HG03432 (cell line): ENCODE results near the gene SLC1A1.
"Not testable (repeated sequence)": the region's sequence is repeated elsewhere in the genome, so short reads cannot be mapped to it uniquely, and the experiment has no call there.

Source experiments
- ATAC-seq: cut with Tn5 transposase; IDR thresholded peaks from one replicate; pipeline ENCODE4 v1.9.1; 2021; ENCODE audit warnings: mild to moderate bottlenecking, moderate library complexity; ENCODE audit not compliant: unreplicated experiment

Gene SLC1A1

DNA sequence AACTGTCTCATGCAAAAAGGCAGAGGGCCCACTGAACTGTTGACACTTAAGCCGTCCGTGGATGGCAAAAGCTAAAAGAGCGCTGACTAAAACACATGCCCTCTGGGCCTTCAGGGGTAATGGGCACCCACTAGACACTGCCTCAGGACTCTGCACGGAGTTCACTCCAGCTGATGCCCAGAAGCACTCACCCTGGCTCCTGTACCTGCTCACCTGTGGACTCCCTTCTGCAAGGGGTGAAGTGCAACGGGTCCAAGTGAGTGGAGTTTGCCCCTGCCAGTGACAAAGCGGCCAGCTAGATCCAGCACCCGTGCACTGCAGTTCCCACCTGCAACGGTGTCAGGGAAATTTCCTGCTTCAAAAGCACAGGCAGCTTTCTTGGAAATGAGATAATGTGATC, 50.2 kb downstream of the SLC1A1 start:
- no peak for ATAC-seq

DNA sequence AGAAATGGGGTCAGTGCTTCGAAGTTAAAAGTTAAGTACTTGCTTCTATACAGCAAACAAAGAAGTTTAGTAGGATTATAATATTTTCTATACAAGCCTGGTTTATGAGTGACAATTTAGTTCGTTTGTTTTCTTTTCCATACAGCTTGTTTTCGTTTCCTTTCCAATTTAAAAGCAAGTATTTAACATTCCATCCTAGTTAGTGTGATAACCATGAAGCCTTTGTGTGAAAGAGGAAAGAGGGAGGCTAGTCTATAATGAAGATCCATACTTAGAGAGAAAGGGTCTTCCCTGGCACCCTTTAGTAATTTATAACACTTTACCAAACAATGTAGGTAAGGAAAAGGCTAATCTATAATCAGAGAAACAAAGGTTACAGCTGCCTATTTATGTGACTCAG, 51.0 kb downstream of the SLC1A1 start:
- ATAC-seq, result no peak

DNA sequence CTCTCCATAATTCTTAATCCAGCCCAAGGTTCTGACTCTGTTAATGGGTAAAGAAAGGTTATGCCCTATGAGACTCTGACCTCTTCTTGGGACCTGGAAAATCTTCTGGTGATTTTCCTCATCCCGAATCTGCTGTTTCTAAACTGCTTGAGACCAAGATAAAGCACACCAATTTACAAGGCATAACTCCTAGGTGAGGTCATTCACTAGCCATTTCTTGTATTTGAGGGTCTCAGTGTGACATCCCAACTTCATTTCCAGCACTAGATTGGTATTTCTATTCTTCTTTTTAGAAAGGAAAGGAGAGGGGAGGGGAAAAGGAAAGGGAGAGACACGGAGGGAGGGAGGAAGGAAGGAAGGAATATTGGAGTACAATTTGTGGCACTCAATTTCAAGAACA, 51.6 kb downstream of the SLC1A1 start:
- ATAC-seq, result no peak

DNA sequence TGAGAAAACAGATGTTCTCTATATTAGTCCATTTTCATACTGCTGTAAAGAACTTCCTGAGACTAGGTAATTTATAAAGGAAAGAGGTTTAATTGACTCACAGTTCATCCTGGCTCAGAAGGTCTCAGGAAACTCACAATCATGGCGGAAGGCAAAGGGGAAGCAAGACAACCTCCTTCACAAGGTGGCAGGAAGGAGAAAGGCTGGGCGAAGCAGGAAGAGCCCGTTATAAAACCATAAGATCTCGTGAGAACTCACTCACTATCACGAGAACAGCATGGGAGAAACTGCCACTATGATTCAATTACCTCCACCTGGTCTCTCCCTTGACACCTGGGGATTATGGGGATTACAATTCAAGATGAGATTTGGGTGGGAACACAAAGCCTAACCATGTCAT, 54.4 kb downstream of the SLC1A1 start:
- not testable (repeated sequence) for ATAC-seq

DNA sequence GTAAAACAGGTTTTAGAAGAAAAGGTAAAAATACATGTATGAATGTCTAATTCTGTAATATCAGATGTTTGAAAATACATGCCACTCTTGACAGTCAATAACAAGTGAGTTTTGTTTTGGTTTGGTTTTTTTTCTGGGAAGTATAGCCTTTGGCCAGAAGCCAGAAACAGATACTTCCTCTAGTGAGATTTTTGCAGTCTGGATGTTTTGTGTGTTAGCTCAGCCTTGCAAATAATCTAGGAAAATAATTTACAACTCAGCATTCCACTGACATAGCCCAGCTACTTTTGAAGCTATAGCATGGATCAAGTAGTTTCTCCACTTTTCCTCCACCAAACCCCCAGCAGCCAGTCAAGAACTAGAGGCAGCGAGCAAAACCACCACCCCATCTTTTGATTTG, 56.7 kb downstream of the SLC1A1 start:
- no peak for ATAC-seq

DNA sequence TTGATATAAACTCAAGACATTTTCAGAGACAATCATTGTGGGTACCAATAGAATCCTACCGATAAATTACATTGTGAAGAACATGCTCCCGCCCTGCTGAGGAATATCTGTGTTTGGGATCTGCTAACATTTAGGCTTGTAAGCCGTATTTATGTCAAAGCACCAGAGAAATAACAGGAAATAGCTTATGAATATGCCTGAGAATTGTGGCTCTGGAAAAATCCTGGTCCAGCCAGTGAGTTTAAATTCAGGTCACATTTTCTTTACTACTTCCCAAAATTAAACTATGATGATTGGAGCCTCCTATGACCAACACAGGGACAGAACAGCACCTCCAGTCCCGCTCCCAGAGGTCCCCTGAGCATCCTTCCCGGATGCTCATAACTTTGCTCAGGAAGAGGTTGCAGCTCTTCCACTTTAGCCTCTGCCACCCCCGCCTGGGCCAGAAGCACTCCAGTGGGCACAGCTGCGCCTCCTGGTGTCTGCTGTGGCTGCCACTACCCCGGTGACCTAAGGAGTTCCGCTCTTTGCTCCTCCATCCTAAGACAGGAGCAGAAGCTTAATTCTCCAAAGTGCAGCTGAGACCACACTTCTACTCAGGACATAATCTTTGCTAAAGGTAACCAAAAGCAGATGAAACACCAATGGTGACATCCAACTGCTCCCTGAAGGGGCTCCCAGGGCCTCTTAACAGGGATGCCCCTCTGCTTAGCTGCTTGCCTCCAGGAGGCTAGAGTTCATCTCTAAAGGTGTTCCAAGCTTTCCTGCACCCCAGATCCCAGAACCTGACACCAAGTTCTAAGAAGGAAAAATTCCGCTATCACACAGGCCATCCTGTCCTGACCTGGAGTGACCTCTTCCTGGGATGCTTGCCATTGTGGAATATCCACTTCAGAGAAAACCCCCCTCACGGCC, 58.8 kb downstream of the SLC1A1 start:
- peak; percentile 57 for ATAC-seq

DNA sequence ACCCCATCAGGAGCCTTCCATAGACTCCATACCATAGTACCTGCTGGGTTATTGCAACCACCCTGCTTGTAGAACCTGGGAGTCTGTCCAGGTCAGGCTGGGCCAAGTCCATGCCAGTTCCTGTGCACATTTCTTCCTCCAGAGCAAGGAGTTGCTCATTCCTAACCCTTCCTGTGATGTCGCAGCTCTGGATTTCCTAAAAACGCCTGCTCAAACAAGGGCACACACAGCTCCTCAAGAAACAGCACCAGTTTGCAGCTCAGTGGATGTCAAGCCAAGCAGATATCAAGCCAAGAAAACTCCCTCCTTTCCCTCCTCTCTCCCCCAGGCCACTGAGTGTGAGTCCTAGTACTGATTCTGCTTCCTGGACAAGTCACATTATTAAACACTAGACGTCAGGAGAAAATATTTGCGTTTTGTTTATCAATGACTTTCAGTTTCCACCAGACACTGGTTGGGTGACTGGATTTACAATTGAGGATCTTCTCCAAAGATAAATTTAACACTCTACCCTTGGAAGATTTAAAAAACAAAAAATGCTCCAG, 59.6 kb downstream of the SLC1A1 start:
- ATAC-seq, result no peak

DNA sequence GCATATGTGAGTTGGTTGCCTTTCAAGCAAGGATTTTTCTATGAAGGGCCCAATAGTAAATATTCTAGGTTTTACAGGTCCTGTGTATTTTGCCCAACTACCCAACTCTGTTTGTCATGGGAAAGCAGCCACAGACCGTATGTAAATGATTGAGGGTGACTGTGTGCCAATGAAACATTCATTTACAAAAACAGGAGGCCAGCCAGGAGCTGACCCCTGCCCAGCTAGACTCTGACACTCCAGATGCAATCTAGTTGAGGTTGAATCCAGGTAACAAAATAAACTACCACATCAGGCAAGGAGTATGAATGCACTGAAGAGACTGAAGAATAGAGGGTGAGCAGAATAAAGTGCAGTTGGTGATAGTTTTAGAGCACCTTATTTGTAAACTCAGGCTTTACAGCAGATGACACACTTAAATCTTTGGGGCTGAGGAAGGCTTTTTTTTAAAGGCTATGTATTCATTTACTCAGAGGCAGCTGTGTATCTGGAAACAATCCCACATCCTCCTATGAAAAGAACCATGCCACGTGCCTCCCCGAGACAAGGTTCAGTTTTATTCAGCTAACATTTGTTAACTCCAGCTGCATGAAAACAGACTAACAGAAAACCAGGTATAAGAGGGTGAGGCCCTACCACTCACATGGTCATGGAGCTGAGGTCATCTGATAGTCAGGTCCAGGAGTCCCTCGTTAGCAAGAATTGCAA, 60.7 kb downstream of the SLC1A1 start:
- ATAC-seq, result no peak

DNA sequence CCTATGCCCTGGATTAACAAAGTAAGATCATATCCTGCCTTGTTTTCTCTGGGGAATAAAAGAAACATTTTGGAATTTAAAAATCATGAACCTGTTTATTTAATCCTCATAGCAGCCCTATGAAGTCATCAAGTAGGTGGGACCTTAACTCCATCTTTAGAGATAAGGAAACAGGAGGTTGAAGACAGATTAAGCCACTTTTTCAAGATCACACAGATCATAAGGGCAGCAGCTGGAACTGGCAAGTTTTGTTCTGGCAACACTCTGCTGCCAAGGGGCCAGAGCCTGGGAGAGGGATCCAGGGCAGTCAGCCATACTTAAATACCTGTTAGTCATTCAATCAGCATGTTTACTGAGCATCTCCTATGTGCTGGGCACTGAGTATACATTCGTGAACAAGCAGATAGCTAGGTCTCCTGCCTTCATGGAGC, 63.7 kb downstream of the SLC1A1 start:
- ATAC-seq, result no peak

DNA sequence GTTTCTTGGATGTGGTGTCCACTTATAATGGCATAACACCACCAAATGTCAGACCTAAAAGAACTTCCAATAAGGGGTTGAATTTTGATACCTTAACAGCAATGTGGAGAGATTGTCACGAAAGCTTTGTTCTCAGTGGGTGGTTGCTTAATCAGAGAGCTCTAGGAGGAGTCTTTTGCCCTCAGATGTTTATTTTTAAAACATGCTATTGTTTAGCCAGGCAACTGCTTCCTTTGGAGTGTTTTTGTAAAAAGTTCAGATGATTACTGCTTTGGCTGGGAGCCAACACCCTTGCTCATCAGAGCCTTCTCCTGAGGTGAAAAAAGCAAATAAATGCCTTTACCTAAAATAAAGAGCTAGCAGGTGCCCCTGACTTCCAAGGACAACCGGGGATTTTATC, 65.0 kb downstream of the SLC1A1 start:
- ATAC-seq, result no peak

DNA sequence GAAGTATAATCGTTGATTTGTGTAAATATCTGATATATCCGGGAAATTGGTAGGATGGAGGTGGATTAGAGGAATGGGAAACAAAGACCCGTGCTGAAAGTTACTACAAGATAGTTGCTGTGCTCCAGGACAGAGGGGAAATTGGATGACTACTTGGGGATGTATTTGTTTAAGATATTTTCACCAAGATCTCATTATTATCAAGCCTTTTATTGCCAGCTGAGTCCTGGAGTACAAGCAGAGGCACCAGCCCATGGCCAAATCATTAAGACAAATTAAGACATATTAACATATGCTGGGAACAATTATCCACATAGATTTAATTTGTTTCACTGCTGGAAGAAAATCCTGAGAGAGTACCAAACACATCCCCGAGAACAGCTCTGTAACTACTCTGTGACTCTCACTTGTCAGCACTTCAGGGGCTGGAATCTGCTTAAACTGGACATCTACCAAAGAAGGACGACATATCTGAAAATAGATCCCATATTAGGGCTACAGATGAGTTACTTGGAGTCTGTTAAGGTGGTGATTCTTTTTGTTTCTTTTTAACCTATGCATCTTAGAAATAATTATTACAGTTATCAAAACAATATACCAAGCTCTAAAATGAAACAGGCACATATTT, 68.2 kb downstream of the SLC1A1 start:
- no peak for ATAC-seq

DNA sequence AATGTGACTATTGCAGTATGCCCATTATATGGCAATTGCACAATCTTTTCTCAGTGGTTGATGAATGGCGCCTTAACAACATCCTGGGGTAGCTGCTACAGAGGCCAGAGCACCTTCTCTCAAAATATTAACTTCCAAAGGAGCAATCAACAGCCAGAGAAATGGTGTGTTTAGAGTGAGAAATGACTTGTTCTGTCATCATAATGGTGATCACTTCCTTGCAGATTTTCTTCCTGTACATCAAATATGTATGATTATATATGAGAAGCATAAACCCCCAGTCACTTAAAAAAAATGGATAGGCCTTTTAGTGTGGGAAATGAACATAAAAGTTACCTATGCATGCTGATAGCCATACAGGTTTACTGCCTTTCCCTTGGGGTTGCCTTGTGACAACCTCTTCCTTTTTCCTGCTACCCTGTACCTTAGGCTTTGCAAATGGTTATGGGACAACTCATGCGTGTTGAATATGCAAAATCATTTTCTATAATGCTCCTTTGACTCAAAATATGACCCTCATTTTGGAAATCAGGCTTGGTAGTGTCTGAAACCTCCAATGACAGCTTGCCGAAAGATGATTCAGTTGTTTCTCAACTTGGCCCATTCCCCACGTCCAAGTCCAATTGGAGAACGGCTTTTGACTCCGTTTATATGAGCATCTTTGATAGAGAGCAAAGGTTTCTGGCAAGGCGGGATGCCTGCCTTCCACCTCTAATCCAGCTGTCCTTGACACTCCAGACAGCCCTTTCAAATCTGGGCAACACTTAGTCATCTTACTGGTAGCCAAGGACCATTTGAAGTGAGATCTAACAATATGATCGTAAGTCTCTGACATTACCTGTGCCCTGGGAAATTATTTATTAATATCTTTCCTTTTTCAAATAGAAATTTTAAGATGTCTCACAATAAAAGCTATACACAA, 69.3 kb downstream of the SLC1A1 start:
- peak; percentile 87 for ATAC-seq

DNA sequence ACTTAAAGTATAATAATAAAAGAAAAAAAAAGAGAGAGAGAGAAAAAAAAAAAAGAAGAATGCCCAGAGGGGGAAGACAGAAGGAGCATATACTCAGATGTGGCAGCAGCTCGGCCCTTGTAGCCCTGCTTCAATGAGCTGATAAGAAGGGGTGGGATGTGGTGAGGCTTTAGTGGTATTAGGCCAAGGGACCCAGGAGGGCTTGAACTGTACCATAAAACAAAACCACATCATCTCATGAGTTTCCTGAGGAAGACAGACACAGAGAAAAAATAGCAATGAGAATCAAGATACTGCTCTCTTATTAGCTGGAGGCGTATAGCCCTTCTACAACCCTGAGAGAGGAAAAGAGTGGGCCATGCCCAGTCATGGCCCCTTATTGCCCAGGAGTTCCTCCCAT, 72.8 kb downstream of the SLC1A1 start:
- no peak for ATAC-seq

DNA sequence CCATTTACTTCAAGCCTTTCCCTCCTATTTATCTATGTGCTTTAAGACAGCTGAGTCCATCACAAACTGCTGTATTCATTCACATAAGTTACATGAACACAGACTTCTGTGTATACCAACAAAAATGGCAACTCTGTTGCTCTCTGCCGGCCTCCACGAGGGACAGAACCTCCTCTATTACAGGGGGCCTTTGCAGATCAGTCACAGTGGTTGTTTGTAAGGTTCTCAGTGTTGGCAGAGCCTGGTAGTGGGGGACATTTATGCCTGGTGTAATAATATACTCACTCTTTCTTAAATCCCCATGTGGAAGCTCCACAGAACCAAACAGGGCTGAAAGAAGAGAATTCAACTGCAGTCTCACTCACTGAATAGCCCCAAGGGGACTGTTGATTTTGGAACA, 76.5 kb downstream of the SLC1A1 start:
- no peak for ATAC-seq

DNA sequence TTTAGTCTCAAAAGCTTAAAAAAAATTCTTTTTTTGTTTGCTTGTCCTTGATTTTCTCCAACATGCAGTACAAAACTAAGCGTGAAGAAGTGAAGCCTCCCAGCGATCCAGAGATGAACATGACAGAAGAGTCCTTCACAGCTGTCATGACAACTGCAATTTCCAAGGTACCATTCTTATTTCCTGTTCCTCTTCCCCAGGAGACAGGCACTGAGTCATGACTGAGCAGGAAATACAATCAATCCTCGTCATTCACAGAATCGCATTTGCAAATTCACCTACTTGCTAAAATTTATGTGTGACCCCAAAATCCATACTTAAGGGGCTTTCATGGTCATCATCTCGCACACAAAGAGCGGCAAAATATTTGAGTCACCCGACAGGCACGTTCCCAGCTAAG, 77.3 kb downstream of the SLC1A1 start:
- ATAC-seq, result no peak

DNA sequence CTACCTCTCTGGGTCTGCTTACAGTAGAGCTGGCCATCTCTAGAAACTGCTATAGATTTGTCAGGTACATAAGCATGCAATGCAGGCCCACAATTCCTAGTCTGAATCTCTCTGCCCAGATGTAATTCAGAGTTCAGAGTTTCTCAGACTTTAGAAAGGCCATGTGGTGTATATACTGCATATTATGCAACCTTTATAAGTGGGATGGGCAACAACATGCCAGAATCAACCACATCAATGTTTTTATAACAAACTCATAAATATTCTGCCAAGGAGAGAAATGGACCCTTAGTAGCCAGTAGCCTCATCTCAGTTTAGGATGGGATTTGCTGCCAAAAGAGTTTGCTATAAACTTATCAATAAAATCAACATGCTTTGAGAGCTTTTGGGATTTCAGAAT, 78.8 kb downstream of the SLC1A1 start:
- ATAC-seq, result no peak

DNA sequence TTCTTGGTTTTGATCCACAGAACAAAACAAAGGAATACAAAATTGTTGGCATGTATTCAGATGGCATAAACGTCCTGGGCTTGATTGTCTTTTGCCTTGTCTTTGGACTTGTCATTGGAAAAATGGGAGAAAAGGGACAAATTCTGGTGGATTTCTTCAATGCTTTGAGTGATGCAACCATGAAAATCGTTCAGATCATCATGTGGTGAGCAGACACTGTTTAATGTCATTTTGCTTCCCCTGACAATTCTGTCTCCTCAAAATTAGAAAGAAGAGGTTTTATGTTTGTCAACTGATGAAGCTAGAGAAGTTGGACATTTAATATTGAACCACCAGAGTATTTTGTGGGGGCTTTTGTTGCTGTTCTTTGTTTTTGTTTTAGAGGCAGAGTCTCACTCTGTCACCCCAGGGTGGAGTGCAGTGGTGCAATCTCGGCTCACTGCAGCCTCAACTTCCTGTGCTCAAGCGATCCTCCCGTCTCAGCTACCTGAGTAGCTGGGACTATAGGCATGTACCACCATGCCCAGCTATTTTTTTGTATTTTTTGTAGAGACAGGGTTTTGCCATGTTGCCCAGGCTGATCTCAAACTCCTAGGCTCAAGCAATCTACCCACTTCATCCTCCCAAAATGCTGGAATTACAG, 82.0 kb downstream of the SLC1A1 start:
- no peak for ATAC-seq

DNA sequence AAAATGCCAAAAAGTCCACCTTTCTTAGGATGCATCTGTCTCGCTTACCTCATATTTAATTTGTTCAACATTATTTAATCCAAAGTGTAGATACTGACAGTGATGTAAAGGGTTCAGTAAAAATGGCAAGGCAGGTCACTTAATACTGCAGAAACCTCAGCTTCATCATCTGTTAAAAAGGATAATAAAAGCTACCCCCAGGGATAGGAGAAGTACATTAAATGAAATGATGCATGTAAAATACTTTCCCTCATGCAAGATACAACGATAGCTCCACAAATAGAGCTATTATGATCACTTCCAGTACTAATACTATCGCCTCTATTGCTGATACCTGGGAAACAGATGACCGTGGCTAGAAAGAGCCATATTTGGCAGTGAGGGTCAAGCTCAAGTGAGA, 82.9 kb downstream of the SLC1A1 start:
- no peak for ATAC-seq

DNA sequence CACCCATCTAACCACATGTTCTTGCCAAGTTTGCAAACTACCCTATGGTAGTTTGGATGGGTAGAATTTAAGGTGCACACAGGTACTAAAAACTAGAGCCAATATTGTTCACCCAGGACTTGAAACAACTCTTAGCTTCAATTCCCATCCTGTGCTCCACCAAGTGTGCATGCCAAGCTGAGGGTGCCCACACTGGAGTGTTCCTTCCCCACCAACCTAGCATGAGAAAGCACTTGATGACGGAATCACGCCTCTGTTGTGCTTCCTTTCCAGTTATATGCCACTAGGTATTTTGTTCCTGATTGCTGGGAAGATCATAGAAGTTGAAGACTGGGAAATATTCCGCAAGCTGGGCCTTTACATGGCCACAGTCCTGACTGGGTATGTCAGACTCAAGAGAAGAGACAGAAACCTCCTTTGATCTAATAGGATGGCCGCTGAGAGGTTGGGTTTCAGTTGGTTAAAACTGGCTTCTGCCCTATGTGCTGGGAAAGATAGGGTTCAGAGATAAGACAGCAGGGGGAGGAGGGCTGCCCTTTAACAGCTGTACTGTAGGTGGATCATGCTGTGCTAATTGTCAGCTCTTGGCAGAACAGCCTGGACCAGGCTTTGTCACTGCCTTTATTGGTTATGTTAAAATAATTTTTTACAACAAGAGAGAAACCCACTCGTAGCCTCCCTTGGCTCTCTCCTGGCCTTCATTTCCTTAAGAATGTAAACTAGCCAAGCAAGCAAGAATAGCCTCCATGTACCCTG, 83.5 kb downstream of the SLC1A1 start:
- no peak for ATAC-seq
